Activated naive CD8-positive, alpha-beta T cell treated with anti-CD3 and anti-CD28 coated beads, Interleukin-2, amount 10 ng/mL, durations not matched to agents 7 days and 5 days (primary cell): ENCODE measurements around the gene KIF21B. TPM values are rescaled to one million over a fixed set of nuclear protein-coding genes. Genes with fewer than 3 reads are reported as not detected.

ENCODE experiments used
- ATAC-seq: fragments of 150-1000 bp; cut with Tn5 transposase; one replicate; pipeline ENCODE4 v1.10.0; 2021; ENCODE audit warnings: low read depth, moderate library complexity
- POLR2A ChIA-PET: fragments of 350-600 bp; sonication (Branson Sonifier 250); formaldehyde crosslinking; loops from one replicate; lab custom pipeline; 2021; ENCODE audit warnings: antibody characterized with exemption; lab: Charles Lee
- DNase-seq: peaks from one replicate; pipeline ENCODE4 v3.0.0; 2021
- H3K27ac Mint-ChIP-seq: one replicate; pipeline ENCODE4 v1.8.0; 2022; ENCODE audit warnings: mild to moderate bottlenecking, mixed read lengths
- H3K27me3 Mint-ChIP-seq: one replicate; pipeline ENCODE4 v1.8.0; 2022; ENCODE audit warnings: mild to moderate bottlenecking, moderate library complexity, mixed read lengths
- H3K36me3 Mint-ChIP-seq: one replicate; pipeline ENCODE4 v1.8.0; 2021; ENCODE audit warnings: mild to moderate bottlenecking, mixed read lengths
- H3K4me1 Mint-ChIP-seq: one replicate; pipeline ENCODE4 v1.8.0; 2021; ENCODE audit warnings: mixed read lengths
- H3K4me3 Mint-ChIP-seq: one replicate; pipeline ENCODE4 v1.8.0; 2022; ENCODE audit warnings: mild to moderate bottlenecking, moderate library complexity, mixed read lengths
- H3K9me3 Mint-ChIP-seq: one replicate; pipeline ENCODE4 v1.8.0; 2021; ENCODE audit warnings: mixed read lengths
- total RNA-seq, 2 experiments: library from RNA; stranded (reverse); gene quantifications; one replicate each; pipeline ENCODE4 v1.2.3, GENCODE V29; 2021

The KIF21B gene
- total RNA-seq, 2 experiments from 2014 or later, result 143 TPM

DNA sequence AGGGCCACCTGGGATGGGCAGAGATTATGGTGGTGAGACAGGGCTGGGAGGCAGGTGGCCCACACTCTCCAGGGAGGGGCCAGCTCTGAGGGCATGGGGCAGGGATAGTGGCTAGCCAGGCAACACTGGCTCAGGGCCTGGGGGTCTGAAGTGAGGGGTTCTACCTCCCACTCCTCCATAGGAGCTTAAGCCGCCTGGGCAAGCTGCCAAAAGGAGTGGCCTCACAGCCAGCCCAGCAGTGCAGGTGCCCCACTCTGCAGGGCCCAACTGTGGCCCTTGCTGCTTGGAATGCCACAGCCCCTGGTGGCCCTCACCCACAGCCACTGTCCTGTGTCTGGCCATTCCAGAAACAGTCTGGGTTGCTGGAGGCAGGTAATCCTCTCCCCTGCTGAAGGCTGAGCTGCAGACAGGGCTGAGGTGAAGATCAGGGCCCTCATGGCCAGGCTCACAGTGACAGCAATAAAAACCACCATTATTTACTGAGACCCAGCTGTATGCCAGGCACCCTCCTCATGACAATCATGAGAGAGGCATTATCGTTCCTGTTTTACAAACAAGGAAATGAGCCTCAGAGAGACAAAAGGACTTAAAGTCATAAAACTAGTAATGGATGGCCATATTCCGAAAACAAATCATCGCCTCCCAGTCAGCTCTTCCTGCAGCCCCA lies 31.0 kb downstream of the KIF21B start:
- POLR2A ChIA-PET, result interaction anchor here (0.9 kb wide), 1 partner anchor 33 kb away, joined by 3 read pairs; no protein-coding TSS in a partner anchor
- peaks cover 26% of the 10 kb centered on the region for H3K36me3 Mint-ChIP-seq
- DNase-seq, result no peak

GRCh38 chr1:200991097-200991614 lies 32.4 kb downstream of the KIF21B start:
- Mint-ChIP-seq H3K27ac (no peak overlapping the region), H3K4me3 (no peak overlapping the region), H3K4me1 (peaks cover 2% of the 10 kb centered on the region), H3K36me3 (peaks cover 25% of the 10 kb centered on the region), H3K9me3 (no peaks in the 10 kb centered on the region), H3K27me3 (no peaks in the 10 kb centered on the region)
- ATAC-seq (no peak), DNase-seq (no peak)
- POLR2A ChIA-PET, result interaction anchor here (0.9 to 1.2 kb wide), 2 partner anchors 29 to 34 kb away, joined by 3 read pairs; no protein-coding TSS in a partner anchor

More for the DNA sequence above, 31.0 kb downstream of the KIF21B start:
- Mint-ChIP-seq H3K4me3 (no peak overlapping the region), H3K27me3 (no peaks in the 10 kb centered on the region), H3K9me3 (no peaks in the 10 kb centered on the region), H3K4me1 (peaks cover 4% of the 10 kb centered on the region), H3K27ac (peak overlapping the region; percentile 61)
- no peak for ATAC-seq

GRCh38 chr1:200990114-200990513 lies 33.4 kb downstream of the KIF21B start:
- peaks cover 2% of the 10 kb centered on the region for H3K4me1 Mint-ChIP-seq
- no peak overlapping the region for H3K4me3 Mint-ChIP-seq
- H3K27me3 Mint-ChIP-seq, result no peaks in the 10 kb centered on the region
- H3K27ac Mint-ChIP-seq, result no peak overlapping the region
- peaks cover 22% of the 10 kb centered on the region for H3K36me3 Mint-ChIP-seq
- no peak for ATAC-seq
- H3K9me3 Mint-ChIP-seq, result no peaks in the 10 kb centered on the region
- DNase-seq, result no peak
- POLR2A ChIA-PET, result interaction anchor here (0.5 kb wide), 1 partner anchor 51 kb away, joined by 3 read pairs; no protein-coding TSS in a partner anchor

- Mint-ChIP-seq H3K4me1 (peaks cover 2% of the 10 kb centered on the region), H3K4me3 (no peak overlapping the region), H3K9me3 (no peaks in the 10 kb centered on the region), H3K36me3 (peaks cover 22% of the 10 kb centered on the region), H3K27ac (peak overlapping the region; percentile 38), H3K27me3 (no peaks in the 10 kb centered on the region)
- ATAC-seq (no peak), DNase-seq (no peak)
- POLR2A ChIA-PET, result no interaction called here
Measured at GRCh38 chr1:200989337-200989736, 34.2 kb downstream of the KIF21B start.

- H3K9me3 Mint-ChIP-seq, result no peaks in the 10 kb centered on the region
- H3K27ac Mint-ChIP-seq, result peak overlapping the region; percentile 38
- H3K36me3 Mint-ChIP-seq, result peaks cover 24% of the 10 kb centered on the region
- DNase-seq (no peak), ATAC-seq (no peak)
- POLR2A ChIA-PET, result interaction anchor here (1.2 kb wide), 1 partner anchor 10 kb away, joined by 3 read pairs; no protein-coding TSS in a partner anchor
- H3K27me3 Mint-ChIP-seq, result no peaks in the 10 kb centered on the region
- H3K4me3 Mint-ChIP-seq, result no peak overlapping the region
- H3K4me1 Mint-ChIP-seq, result peaks cover 2% of the 10 kb centered on the region
Measured at GRCh38 chr1:200988693-200989092, 34.8 kb downstream of the KIF21B start.

GRCh38 chr1:200985481-200985880 lies 38.0 kb downstream of the KIF21B start:
- Mint-ChIP-seq H3K27ac (no peak overlapping the region), H3K4me3 (no peak overlapping the region), H3K9me3 (no peaks in the 10 kb centered on the region), H3K27me3 (no peaks in the 10 kb centered on the region), H3K36me3 (peaks cover 27% of the 10 kb centered on the region), H3K4me1 (peaks cover 2% of the 10 kb centered on the region)
- POLR2A ChIA-PET, result no interaction called here
- no peak for ATAC-seq
- DNase-seq, result no peak

- Mint-ChIP-seq H3K36me3 (peaks cover 35% of the 10 kb centered on the region), H3K9me3 (no peaks in the 10 kb centered on the region), H3K27me3 (no peaks in the 10 kb centered on the region), H3K4me3 (no peak overlapping the region), H3K27ac (peak overlapping the region; percentile 34), H3K4me1 (no peaks in the 10 kb centered on the region)
- POLR2A ChIA-PET, result interaction anchor here (1.1 kb wide), 1 partner anchor 39 kb away, joined by 3 read pairs; no protein-coding TSS in a partner anchor
- no peak for ATAC-seq
- DNase-seq, result no peak
Measured at GRCh38 chr1:200983035-200983561, 40.4 kb downstream of the KIF21B start.

DNA sequence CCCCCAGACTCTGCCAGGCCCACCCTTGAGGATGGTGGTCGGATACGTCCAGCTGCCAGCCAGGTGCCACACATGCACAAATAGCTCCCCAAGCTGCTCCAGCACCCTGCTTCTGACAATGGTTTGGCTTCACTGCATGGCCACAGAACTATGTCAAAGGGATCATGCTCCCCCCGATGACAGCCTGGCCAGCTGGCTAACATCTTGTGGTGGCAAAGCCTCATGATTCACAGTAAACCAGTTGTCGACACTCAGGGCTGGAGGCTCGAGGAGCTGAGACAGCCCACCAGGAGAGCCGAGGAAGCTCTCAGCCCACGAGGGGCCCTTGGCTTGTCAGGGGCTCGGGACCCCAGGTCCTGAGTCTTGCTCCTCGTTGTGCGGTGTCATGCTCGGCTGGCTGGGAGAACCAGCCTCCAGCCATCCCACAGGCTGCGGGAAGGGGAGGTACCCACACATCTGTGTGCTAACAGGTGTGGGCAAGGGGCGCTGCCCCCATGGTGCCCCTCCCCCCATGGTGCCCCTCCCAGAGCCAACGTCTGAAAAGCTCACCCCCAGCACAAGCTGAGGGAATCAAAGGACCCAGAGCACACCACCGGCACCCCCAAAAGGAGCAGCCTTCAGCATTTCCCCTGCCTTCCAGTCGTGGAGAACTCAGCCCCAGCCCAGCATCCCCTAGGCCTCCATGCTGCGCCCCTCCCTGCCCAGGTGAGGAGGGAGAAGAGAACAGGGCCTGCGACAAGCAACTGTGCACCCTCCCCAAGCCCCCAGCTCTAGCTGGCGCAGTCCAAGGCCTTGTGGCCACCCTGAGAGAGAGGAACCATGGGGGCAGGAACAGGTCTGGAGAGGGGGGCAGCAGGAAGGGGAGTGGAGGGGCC lies 41.2 kb downstream of the KIF21B start:
- POLR2A ChIA-PET, result interaction anchor here (1.1 kb wide), 1 partner anchor 40 kb away, joined by 3 read pairs; no protein-coding TSS in a partner anchor
- Mint-ChIP-seq H3K27ac (peak overlapping the region; percentile 34), H3K4me1 (no peaks in the 10 kb centered on the region), H3K27me3 (no peaks in the 10 kb centered on the region), H3K36me3 (peaks cover 32% of the 10 kb centered on the region), H3K4me3 (no peak overlapping the region), H3K9me3 (no peaks in the 10 kb centered on the region)
- ATAC-seq (no peak), DNase-seq (no peak)

- H3K27ac Mint-ChIP-seq, result no peak overlapping the region
- peaks cover 30% of the 10 kb centered on the region for H3K36me3 Mint-ChIP-seq
- DNase-seq, result no peak
- no peak overlapping the region for H3K4me3 Mint-ChIP-seq
- H3K9me3 Mint-ChIP-seq, result no peaks in the 10 kb centered on the region
- ATAC-seq, result no peak
- no peaks in the 10 kb centered on the region for H3K27me3 Mint-ChIP-seq
- POLR2A ChIA-PET, result no interaction called here
- no peaks in the 10 kb centered on the region for H3K4me1 Mint-ChIP-seq
Measured at GRCh38 chr1:200981278-200981677, 42.2 kb downstream of the KIF21B start.

DNA sequence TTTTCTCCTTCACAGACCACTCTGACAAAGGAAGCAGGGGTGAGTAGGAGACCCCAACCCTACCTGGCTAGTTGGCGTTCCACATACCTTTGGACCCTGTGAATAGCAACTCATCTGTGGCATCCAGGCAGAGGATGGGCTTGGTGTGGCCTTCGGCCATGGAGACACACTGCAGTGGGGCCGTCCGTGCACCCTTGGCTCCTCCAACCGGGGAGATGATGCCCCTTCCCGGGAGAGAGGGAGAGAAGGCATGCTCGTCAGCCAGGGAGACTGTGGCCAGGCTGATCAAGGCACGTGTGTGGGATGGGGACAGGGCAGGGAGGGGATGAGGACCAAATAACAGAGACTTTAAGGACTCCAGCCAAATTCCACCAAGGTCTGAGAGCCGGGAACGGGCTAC lies 42.6 kb downstream of the KIF21B start:
- H3K4me3 Mint-ChIP-seq, result no peak overlapping the region
- H3K27me3 Mint-ChIP-seq, result no peaks in the 10 kb centered on the region
- no peak for ATAC-seq
- H3K27ac Mint-ChIP-seq, result no peak overlapping the region
- no peaks in the 10 kb centered on the region for H3K4me1 Mint-ChIP-seq
- H3K9me3 Mint-ChIP-seq, result no peaks in the 10 kb centered on the region
- no peak for DNase-seq
- POLR2A ChIA-PET, result no interaction called here
- peaks cover 30% of the 10 kb centered on the region for H3K36me3 Mint-ChIP-seq

DNA sequence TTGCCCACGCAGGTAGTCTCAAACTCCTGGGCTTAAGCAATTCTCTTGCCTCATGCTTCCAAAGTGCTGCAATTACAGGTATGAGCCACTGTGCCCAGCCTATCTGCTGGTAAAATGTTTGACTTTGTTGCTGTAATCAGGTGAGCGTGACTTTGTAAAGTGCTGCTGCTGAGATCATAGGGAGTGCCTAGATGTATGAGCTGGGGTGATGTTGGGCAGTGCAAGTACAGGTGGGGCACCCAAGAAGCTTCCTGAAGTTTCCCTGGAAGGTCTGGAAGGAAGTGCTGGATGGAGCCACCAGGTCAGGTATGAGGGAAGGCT lies 43.1 kb downstream of the KIF21B start:
- Mint-ChIP-seq H3K36me3 (peaks cover 30% of the 10 kb centered on the region), H3K4me3 (no peak overlapping the region), H3K9me3 (no peaks in the 10 kb centered on the region), H3K4me1 (no peaks in the 10 kb centered on the region), H3K27me3 (no peaks in the 10 kb centered on the region), H3K27ac (peak overlapping the region; percentile 18)
- DNase-seq (no peak), ATAC-seq (no peak)
- POLR2A ChIA-PET, result interaction anchor here (0.6 to 1.3 kb wide), 3 partner anchors 40 to 355 kb away, joined by 3 to 5 read pairs (median 3); no protein-coding TSS in a partner anchor

DNA sequence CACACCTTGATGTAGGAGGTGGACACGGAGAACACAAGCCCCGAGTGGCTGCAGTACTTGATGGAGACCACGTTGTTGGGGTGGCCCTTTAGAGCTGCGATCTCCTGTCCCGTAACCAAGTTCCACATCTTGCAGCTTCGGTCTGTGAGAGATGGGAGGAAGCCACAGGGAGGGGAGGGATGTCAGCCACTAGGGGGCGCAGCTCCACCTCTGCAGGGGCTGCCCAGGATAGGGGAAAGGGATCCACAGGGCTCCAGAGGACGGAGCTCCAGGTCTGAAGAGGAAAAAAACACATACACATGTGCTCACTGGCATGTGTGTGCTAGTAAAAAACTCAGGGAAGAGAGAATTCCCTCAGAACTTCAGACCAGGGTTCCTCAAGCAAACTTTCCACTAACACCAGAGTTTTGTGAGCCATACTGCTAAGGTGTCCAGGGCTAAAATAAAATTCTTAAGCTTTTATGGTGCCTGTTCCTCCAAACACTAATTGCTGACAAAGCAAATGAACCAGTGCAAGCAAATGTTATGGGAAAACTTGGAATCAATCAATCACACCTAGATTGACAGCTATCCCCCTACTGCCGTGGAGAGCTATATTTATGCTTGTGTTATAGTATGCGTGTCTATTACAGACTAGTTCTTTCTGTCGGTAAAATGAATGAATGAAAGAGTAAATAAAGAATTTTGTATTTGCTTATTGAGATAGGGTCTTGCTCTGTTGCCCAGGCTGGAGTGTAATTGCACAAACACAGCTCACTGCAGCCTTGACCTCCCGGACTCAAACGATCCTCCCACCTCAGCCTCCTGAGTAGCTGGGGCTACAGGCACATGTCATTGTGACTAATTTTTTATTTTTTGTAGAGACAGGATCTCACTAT lies 43.7 kb downstream of the KIF21B start:
- H3K27ac Mint-ChIP-seq, result no peak overlapping the region

More for the DNA sequence above, 43.7 kb downstream of the KIF21B start:
- peak; percentile 57 for ATAC-seq
- Mint-ChIP-seq H3K4me3 (no peak overlapping the region), H3K4me1 (no peaks in the 10 kb centered on the region), H3K36me3 (peaks cover 30% of the 10 kb centered on the region), H3K27me3 (no peaks in the 10 kb centered on the region), H3K9me3 (no peaks in the 10 kb centered on the region)
- peak; percentile 72 for DNase-seq
- POLR2A ChIA-PET, result interaction anchor here (0.6 to 1.3 kb wide), 6 partner anchors 40 to 355 kb away, joined by 3 to 5 read pairs (median 3); no protein-coding TSS in a partner anchor
